PFSK-1 (cell line): Measurements from ENCODE around the gene UBE2L3.

Experiments
- POLR2AphosphoS5 ChIP-seq: IDR thresholded peaks from 2 replicates; pipeline ENCODE4 v1.6.1; 2012; ENCODE audit warnings: low read depth, mild to moderate bottlenecking, control low read depth, low read length, moderate library complexity
- TAF1 ChIP-seq: IDR thresholded peaks from 2 replicates; pipeline ENCODE4 v1.6.1; 2012; ENCODE audit warnings: low read length, control low read depth, borderline replicate concordance; ENCODE audit not compliant: insufficient read depth

GRCh38 chr22:21651521-21652009 lies 84.1 kb downstream of the UBE2L3 start:
- no peak for TF ChIP-seq TAF1
- TF ChIP-seq POLR2AphosphoS5 = peak; percentile 73
